Subcutaneous adipose tissue (tissue), 4 donors: Measurements from ENCODE around the gene CNTNAP1. TPM values are rescaled to one million over a fixed set of nuclear protein-coding genes. Genes with fewer than 3 reads are reported as not detected.

Source experiments
- CTCF ChIP-seq: fragments of 450-650 bp; IDR thresholded peaks from one replicate; pipeline ENCODE4 v1.5.1; 2016; ENCODE audit warnings: low read depth, mild to moderate bottlenecking, control low read depth, antibody characterized with exemption, moderate library complexity
- total RNA-seq, 4 donors: library from RNA; depleted of rRNA; stranded (reverse); fragments of >200 nt; gene quantifications; one replicate each; pipeline ENCODE4 v1.1.0, GENCODE V29; 2016

CNTNAP1 gene
- total RNA-seq, 4 donors from 2014 or later: 1.8 to 3.8 (median 2.5) TPM

- no peak for TF ChIP-seq CTCF
Observed at GRCh38 chr17:42677921-42678781, 4.2 kb upstream of the CNTNAP1 start.

GRCh38 chr17:42678951-42679491, 3.3 kb upstream of the CNTNAP1 start:
- TF ChIP-seq CTCF: no peak

- no peak for TF ChIP-seq CTCF
Observed at GRCh38 chr17:42679492-42680330, 2.6 kb upstream of the CNTNAP1 start.

GRCh38 chr17:42680331-42680808, 2.0 kb upstream of the CNTNAP1 start:
- no peak for TF ChIP-seq CTCF

- TF ChIP-seq CTCF: no peak
Observed at GRCh38 chr17:42682722-42683403, 532 bp downstream of the CNTNAP1 start.

- no peak for TF ChIP-seq CTCF
Observed at GRCh38 chr17:42683407-42684034, 1.2 kb downstream of the CNTNAP1 start.
